Erythroblast (primary cell): ENCODE measurements around the gene LMF2.

ENCODE experiments used
- GATA1 ChIP-seq: IDR thresholded peaks from 2 replicates; pipeline ENCODE4 v1.6.1; 2011; ENCODE audit warnings: low read depth, mild to moderate bottlenecking, control low read depth, low read length, moderate library complexity
- POLR2A ChIP-seq: IDR thresholded peaks from 2 replicates; pipeline ENCODE4 v1.6.1; 2011; ENCODE audit warnings: mild to moderate bottlenecking, low read length

- TF ChIP-seq POLR2A = no peak
- TF ChIP-seq GATA1 = no peak
Measured at GRCh38 chr22:50505276-50505775, 2.2 kb downstream of the LMF2 start.
